ENCODE data around the gene NACC2.

Gene NACC2

DNA sequence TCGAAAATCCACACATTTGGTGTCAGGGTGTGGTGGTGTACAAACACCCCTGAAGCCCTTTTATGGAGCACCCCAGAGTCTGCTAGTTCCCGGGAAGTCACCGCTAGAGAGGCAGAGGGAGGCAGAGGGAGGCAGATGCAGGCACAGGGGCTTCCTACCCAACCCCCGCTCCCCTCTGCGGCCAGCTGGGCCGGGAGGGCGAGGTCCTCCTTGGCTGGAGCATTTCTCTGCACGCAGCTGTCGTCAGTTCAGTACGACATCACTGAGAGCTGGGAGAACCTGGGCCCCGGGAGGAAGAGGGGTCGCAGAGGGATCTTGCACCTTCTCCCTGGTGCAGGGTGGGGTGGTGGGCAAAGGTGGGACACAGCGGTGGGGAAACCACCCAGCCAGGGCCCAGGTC is 118.1 kb downstream of the NACC2 start:
- no peak overlapping the region for H3K27ac ChIP-seq (ENCODE audit: low read depth, low read length)

DNA sequence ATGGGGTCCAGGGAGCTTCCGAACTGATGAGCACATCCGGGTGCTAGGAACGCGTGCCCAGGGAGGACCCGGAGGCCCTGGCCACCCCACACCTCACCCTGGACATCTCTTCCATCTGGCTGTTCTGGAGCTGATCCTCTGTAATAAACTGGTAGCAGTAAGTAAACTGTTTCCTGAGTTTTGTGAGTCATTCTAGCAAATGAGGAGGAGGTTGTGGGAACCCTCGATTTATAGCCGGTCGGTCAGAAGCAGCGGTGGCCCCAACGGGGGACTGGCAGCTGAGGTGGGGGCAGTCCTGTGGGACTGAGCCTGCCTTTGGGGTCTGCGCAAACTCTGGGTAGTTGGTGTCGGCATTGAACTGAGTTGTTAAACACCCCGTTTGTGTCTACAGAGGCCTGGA is 118.6 kb downstream of the NACC2 start:
- H3K27me3 ChIP-seq (ENCODE audit: control insufficient read depth, low read length): no peaks in the 10 kb centered on the region
- no peak for TF ChIP-seq EZH2phosphoT487 (IDR thresholded peaks at IDR 0.05; ENCODE audit: borderline replicate concordance, low read length)
- TF ChIP-seq, protein P1, sequence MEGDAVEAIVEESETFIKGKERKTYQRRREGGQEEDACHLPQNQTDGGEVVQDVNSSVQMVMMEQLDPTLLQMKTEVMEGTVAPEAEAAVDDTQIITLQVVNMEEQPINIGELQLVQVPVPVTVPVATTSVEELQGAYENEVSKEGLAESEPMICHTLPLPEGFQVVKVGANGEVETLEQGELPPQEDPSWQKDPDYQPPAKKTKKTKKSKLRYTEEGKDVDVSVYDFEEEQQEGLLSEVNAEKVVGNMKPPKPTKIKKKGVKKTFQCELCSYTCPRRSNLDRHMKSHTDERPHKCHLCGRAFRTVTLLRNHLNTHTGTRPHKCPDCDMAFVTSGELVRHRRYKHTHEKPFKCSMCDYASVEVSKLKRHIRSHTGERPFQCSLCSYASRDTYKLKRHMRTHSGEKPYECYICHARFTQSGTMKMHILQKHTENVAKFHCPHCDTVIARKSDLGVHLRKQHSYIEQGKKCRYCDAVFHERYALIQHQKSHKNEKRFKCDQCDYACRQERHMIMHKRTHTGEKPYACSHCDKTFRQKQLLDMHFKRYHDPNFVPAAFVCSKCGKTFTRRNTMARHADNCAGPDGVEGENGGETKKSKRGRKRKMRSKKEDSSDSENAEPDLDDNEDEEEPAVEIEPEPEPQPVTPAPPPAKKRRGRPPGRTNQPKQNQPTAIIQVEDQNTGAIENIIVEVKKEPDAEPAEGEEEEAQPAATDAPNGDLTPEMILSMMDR (IDR thresholded peaks at IDR 0.05; ENCODE audit: low read depth, low read length, poor library complexity, severe bottlenecking): no peak
- no peak overlapping the region for H3K27ac ChIP-seq (ENCODE audit: low read depth, low read length)
- no peaks in the 10 kb centered on the region for H3K9me2 ChIP-seq (replicated peaks; ENCODE audit: control insufficient read depth, low read length)
- no peaks in the 10 kb centered on the region for H3K9me3 ChIP-seq (ENCODE audit: control insufficient read depth, insufficient read depth, low read length)
- no peaks in the 10 kb centered on the region for H3K4me1 ChIP-seq (ENCODE audit: control insufficient read depth, low read length)
- H4K20me1 ChIP-seq (ENCODE audit: control insufficient read depth, insufficient read depth, low read depth, low read length): no peaks in the 10 kb centered on the region
- no peaks in the 10 kb centered on the region for H3K36me3 ChIP-seq (ENCODE audit: control insufficient read depth, low read length)
- no peak overlapping the region for H3K4me3 ChIP-seq (ENCODE audit: low read length)
- no peaks in the 10 kb centered on the region for H3K79me2 ChIP-seq (ENCODE audit: control insufficient read depth, low read length)
- no peaks in the 10 kb centered on the region for H3F3A ChIP-seq (ENCODE audit: control insufficient read depth, insufficient read depth)
- H3K4me2 ChIP-seq (ENCODE audit: low read length): no peak overlapping the region

More for the DNA sequence above, 118.1 kb downstream of the NACC2 start:
- H3K9me2 ChIP-seq (replicated peaks; ENCODE audit: control insufficient read depth, low read length): no peaks in the 10 kb centered on the region
- no peaks in the 10 kb centered on the region for H3K36me3 ChIP-seq (ENCODE audit: control insufficient read depth, low read length)
- H3F3A ChIP-seq (ENCODE audit: control insufficient read depth, insufficient read depth): no peaks in the 10 kb centered on the region
- H3K27me3 ChIP-seq (ENCODE audit: control insufficient read depth, low read length): no peaks in the 10 kb centered on the region
- H3K9me3 ChIP-seq (ENCODE audit: control insufficient read depth, insufficient read depth, low read length): no peaks in the 10 kb centered on the region
- H4K20me1 ChIP-seq (ENCODE audit: control insufficient read depth, insufficient read depth, low read depth, low read length): no peaks in the 10 kb centered on the region
- TF ChIP-seq, protein P1 (IDR thresholded peaks at IDR 0.05; ENCODE audit: low read depth, low read length, poor library complexity, severe bottlenecking): no peak
- no peak for TF ChIP-seq EZH2phosphoT487 (IDR thresholded peaks at IDR 0.05; ENCODE audit: borderline replicate concordance, low read length)
- no peak overlapping the region for H3K4me3 ChIP-seq (ENCODE audit: low read length)
- H3K4me2 ChIP-seq (ENCODE audit: low read length): no peak overlapping the region
- H3K79me2 ChIP-seq (ENCODE audit: control insufficient read depth, low read length): no peaks in the 10 kb centered on the region
- H3K4me1 ChIP-seq (ENCODE audit: control insufficient read depth, low read length): no peaks in the 10 kb centered on the region

GRCh38 chr9:135975834-135976233 is 119.3 kb downstream of the NACC2 start:
- no peaks in the 10 kb centered on the region for H3K79me2 ChIP-seq (ENCODE audit: control insufficient read depth, low read length)
- TF ChIP-seq, protein P1 (IDR thresholded peaks at IDR 0.05; ENCODE audit: low read depth, low read length, poor library complexity, severe bottlenecking): no peak
- no peak for TF ChIP-seq EZH2phosphoT487 (IDR thresholded peaks at IDR 0.05; ENCODE audit: borderline replicate concordance, low read length)
- no peaks in the 10 kb centered on the region for H3K27me3 ChIP-seq (ENCODE audit: control insufficient read depth, low read length)
- H3K36me3 ChIP-seq (ENCODE audit: control insufficient read depth, low read length): no peaks in the 10 kb centered on the region
- H3K4me2 ChIP-seq (ENCODE audit: low read length): no peak overlapping the region
- no peaks in the 10 kb centered on the region for H3K9me2 ChIP-seq (replicated peaks; ENCODE audit: control insufficient read depth, low read length)
- no peaks in the 10 kb centered on the region for H4K20me1 ChIP-seq (ENCODE audit: control insufficient read depth, insufficient read depth, low read depth, low read length)
- no peak overlapping the region for H3K4me3 ChIP-seq (ENCODE audit: low read length)
- no peaks in the 10 kb centered on the region for H3F3A ChIP-seq (ENCODE audit: control insufficient read depth, insufficient read depth)
- H3K4me1 ChIP-seq (ENCODE audit: control insufficient read depth, low read length): no peaks in the 10 kb centered on the region
- no peaks in the 10 kb centered on the region for H3K9me3 ChIP-seq (ENCODE audit: control insufficient read depth, insufficient read depth, low read length)
- no peak overlapping the region for H3K27ac ChIP-seq (ENCODE audit: low read depth, low read length)

DNA sequence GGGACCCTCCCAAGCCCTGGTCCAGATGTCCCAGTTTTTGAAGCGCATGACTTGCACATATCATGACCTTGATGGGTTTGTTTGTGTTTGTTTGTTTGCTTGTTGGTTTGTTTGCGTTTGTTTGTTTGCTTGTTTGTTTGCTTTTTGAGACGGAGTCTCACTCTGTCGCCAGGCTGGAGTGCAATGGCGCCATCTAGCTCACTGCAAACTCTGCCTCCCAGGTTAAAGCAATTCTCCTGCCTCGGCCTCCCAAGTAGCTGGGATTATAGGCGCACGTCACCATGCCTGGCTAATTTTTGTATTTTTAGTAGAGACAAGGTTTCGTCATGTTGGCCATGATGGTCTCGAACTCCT is 120.9 kb downstream of the NACC2 start:
- Histone ChIP-seq H3K36me3 (ENCODE audit: control insufficient read depth, low read length) (no peaks in the 10 kb centered on the region), H3K27me3 (ENCODE audit: control insufficient read depth, low read length) (peaks cover 9% of the 10 kb centered on the region), H4K20me1 (ENCODE audit: control insufficient read depth, insufficient read depth, low read depth, low read length) (no peaks in the 10 kb centered on the region), H3K27ac (ENCODE audit: low read depth, low read length) (no peak overlapping the region), H3K4me3 (ENCODE audit: low read length) (no peak overlapping the region), H3K79me2 (ENCODE audit: control insufficient read depth, low read length) (no peaks in the 10 kb centered on the region), H3K4me2 (ENCODE audit: low read length) (no peak overlapping the region), H3F3A (ENCODE audit: control insufficient read depth, insufficient read depth) (no peaks in the 10 kb centered on the region), H3K9me2 (replicated peaks; ENCODE audit: control insufficient read depth, low read length) (no peaks in the 10 kb centered on the region), H3K9me3 (ENCODE audit: control insufficient read depth, insufficient read depth, low read length) (no peaks in the 10 kb centered on the region), H3K4me1 (ENCODE audit: control insufficient read depth, low read length) (no peaks in the 10 kb centered on the region)
- TF ChIP-seq, protein P1 (IDR thresholded peaks at IDR 0.05; ENCODE audit: low read depth, low read length, poor library complexity, severe bottlenecking): peak; percentile 45
- no peak for TF ChIP-seq EZH2phosphoT487 (IDR thresholded peaks at IDR 0.05; ENCODE audit: borderline replicate concordance, low read length)

Measured in DOHH2 (cell line).